ENCODE results near the gene HECTD2. TPM values are rescaled to one million over a fixed set of nuclear protein-coding genes. Genes with fewer than 3 reads are reported as not detected.

HECTD2 gene
- total and polyA plus RNA-seq, 9 of the 15 experiments (the other 6 are each of a cell fraction or from before 2014, with no cell fraction given), result 1.3 to 5.9 (median 3.9) TPM

- TF ChIP-seq TBL1XR1 (IDR thresholded peaks at IDR 0.05; ENCODE audit: low read length in 2 of 2) (no peak), CEBPB (tag; IDR thresholded peaks at IDR 0.05) (0 out of 2 replicates have a peak, but pooled peaks have one; percentile 8), ILF3 (IDR thresholded peaks at IDR 0.05; ENCODE audit: borderline replicate concordance) (no peak), ZNF133 (CRISPR knock-in tag; IDR thresholded peaks at IDR 0.05) (no peak), MCM7 (IDR thresholded peaks at IDR 0.05) (no peak), MLX (CRISPR knock-in tag; conservative IDR thresholded peaks at IDR 0.05) (no peak)
- no peaks in the 10 kb centered on the region for H3K36me3 ChIP-seq (ENCODE audit: control insufficient read depth, insufficient read depth, low read length)
- H3K4me1 ChIP-seq (replicated peaks in 1 of 2; ENCODE audit: control insufficient read depth in 2 of 2, insufficient read depth in 2 of 2, low read length in 2 of 2), result no peaks in the 10 kb centered on the region
- no peak overlapping the region for H2AFZ ChIP-seq (ENCODE audit: low read depth, low read length)
- ATAC-seq, result no peak
- peaks cover 0 to 17% of the 10 kb centered on the region in 2 experiments; a peak in 1 of 5 replicates for H3K27me3 ChIP-seq (ENCODE audit: control insufficient read depth in 2 of 2, insufficient read depth in 2 of 2, low read length in 2 of 2)
- ChIA-PET POLR2A (no interaction called here), CTCF (ENCODE audit: low intra/inter-chr PET ratio) (no interaction called here)
- H3K4me3 ChIP-seq, result no peak overlapping the region
- in situ Hi-C loops (cut with MboI), result no loop called here
- H3K79me2 ChIP-seq (ENCODE audit: control insufficient read depth, insufficient read depth, low read length), result no peaks in the 10 kb centered on the region
- intact Hi-C loops (cut with micrococcal nuclease), result no loop called here
- DNase-seq (ENCODE audit: extremely low read depth in 1 of 4, low spot score in 3 of 4), result no peak
- WGBS (ENCODE audit: insufficient coverage, low coverage, missing lambda C conversion rate), result 19% methylated on average over 1 of the region's 1 CpG
- H3K4me2 ChIP-seq (ENCODE audit: insufficient read depth, low read length), result no peak overlapping the region
- H4K20me1 ChIP-seq (replicated peaks; ENCODE audit: control insufficient read depth, insufficient read depth, low read length), result no peaks in the 10 kb centered on the region
- no peaks in the 10 kb centered on the region for H3K9me3 ChIP-seq (replicated peaks; ENCODE audit: control insufficient read depth, insufficient read depth, low read depth, low read length)
- no peak overlapping the region for H3K27ac ChIP-seq (ENCODE audit: extremely low read depth, low read depth, low read length)
- no TSS peak for BruUV-seq (replicated peaks)
- no peak overlapping the region for H3K9ac ChIP-seq (ENCODE audit: insufficient read depth in 1 of 2, low read depth in 2 of 2, low read length in 2 of 2)
- FAIRE-seq, result no peak
- H3K9me1 ChIP-seq (ENCODE audit: control insufficient read depth, insufficient read depth, low read length), result no peaks in the 10 kb centered on the region
These were observed 111.3 kb downstream of the HECTD2 start for GRCh38 chr10:91521439-91521838.

Data from K562 (cell line).